Lower leg skin (tissue), 4 donors: ENCODE measurements around the gene SPSB4. TPM values are rescaled to one million over a fixed set of nuclear protein-coding genes. Genes with fewer than 3 reads are reported as not detected.

Experiments
- DNase-seq, 2 donors: peaks; one replicate each; pipeline ENCODE4 v3.0.0-alpha.2; 2019; ENCODE audit warnings: low spot score in 2 of 2
- H3K4me3 ChIP-seq: fragments of 200-600 bp; sonication (generic); 2 replicates; pipeline ENCODE4 v1.5.1; 2017; ENCODE audit warnings: mild to moderate bottlenecking, low read depth; ENCODE audit not compliant: poor library complexity, severe bottlenecking
- CTCF ChIP-seq, 3 donors: fragments of 450-650 bp; IDR thresholded peaks; one replicate each; pipeline ENCODE4 v1.5.1; 2016; ENCODE audit warnings: antibody characterized with exemption in 3 of 3, mild to moderate bottlenecking in 3 of 3, moderate library complexity in 2 of 3
- POLR2A ChIP-seq, 2 donors: fragments of 450-650 bp; IDR thresholded peaks; one replicate each; pipeline ENCODE4 v1.6.1; 2016 to 2017; ENCODE audit warnings: antibody characterized with exemption in 2 of 2, mild to moderate bottlenecking in 1 of 2, moderate library complexity in 1 of 2
- WGBS, 2 donors: methylation state at CpG; one replicate each; pipeline ENCODE4 v1.1.5; 2018; 5-methylcytosine and 5-hydroxymethylcytosine counted together
- intact Hi-C: fragments of 100-400 bp; cut with DNase I; formaldehyde crosslinking; loops from one replicate; pipeline ENCODE4 v1.15.0; 2023; ENCODE audit warnings: low total_unique reads
- total RNA-seq, 4 donors: library from RNA; depleted of rRNA; stranded (reverse); fragments of >200 nt; gene quantifications; one replicate each; pipeline ENCODE4 v1.1.0, GENCODE V29; 2016

Gene SPSB4
- total RNA-seq, 4 donors from 2014 or later = 0.10 TPM; not detected in 3

- WGBS, 2 donors = 46 to 47% methylated on average over 5 of the region's 5 CpGs
- DNase-seq = no peak
- no peak overlapping the region for H3K4me3 ChIP-seq
- TF ChIP-seq CTCF (IDR thresholded peaks at IDR 0.05) (no peak), POLR2A (IDR thresholded peaks at IDR 0.05) (no peak)
- intact Hi-C loops = no loop called here
These were observed 42.2 kb downstream of the SPSB4 start for GRCh38 chr3:141093397-141093796.

DNA sequence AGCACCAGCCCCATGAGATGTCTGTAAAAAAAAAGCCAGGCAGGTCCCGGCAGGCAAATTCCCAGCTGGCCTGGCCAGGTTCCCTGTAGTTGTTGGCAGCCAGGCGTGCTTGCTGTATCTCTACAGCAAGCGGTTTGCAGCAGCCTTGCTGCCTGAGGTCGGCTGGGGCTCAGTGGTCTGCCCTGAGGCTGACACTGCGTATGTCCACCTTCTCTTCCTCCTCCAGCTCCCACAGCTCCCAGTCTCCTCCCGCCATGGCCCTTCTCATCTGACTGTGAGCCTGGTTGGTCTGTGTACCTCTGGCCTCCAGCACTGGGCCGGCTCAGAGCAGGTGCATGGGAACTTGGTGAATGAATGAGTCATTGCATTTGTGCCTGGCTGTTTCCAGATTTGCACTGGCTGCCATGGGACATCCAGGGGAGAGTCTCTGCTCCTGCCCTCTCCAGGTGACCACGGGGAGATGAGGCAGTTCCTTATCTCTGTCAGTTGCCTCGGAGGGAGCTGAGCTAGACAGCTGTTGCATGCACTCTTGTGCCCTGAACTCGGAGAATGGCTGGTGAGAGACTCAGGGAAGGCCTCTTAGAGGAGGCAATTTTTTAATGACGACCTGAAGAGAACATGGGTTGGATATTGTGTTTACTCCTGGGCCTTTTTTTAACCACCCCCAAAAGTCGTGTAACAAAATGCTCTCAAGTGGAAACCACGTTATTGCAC, 43.0 kb downstream of the SPSB4 start:
- WGBS, 2 donors = 45 to 48% methylated on average over 13 of the region's 13 CpGs
- peak in 1 of 2 donors; percentile 30 for DNase-seq
- intact Hi-C loops = no loop called here
- no peak overlapping the region for H3K4me3 ChIP-seq
- no peak for TF ChIP-seq POLR2A (IDR thresholded peaks at IDR 0.05)

DNA sequence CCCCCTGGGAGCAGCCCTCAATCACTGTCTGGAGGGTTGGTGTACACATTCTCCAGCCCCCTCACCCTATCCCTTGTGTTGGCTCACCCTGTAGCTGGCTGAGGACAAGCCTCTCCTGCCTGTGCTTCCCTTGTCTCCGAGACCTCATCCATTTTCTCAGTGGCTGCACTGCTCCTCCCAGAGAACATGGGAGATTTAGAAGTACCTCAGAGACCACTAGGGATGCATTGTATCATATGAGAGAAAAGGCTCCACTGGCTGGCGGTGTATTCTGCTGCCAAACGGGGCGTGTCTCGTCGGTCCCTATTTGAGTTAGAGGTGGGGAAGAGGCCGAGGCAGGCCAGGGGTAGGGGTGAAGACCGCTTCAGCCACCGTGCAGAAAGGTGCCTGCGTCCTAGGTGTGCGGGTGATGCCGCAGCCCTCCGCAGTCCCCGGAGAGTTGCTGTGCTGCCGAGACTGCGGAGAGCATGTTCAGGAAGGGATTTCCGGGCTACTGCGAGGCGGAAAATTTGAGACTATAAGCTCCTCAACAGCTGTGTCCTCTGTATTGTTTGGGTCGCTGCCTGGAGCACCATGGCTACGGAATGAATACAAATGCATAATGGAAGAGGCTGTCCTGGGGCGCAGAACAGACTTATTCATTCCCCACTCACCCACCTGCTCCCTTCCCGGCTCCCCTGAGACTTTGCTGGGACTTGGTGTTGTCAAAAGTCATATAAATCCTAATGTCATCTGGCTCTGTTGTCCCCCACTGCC, 43.8 kb downstream of the SPSB4 start:
- peak in 1 of 2 donors; percentile 38 for DNase-seq
- intact Hi-C loops = no loop called here
- TF ChIP-seq POLR2A (IDR thresholded peaks at IDR 0.05) (no peak), CTCF (IDR thresholded peaks at IDR 0.05) (no peak)
- WGBS, 2 donors = 45 to 50% methylated on average over 22 to 23 of the region's 23 CpGs
- no peak overlapping the region for H3K4me3 ChIP-seq

DNA sequence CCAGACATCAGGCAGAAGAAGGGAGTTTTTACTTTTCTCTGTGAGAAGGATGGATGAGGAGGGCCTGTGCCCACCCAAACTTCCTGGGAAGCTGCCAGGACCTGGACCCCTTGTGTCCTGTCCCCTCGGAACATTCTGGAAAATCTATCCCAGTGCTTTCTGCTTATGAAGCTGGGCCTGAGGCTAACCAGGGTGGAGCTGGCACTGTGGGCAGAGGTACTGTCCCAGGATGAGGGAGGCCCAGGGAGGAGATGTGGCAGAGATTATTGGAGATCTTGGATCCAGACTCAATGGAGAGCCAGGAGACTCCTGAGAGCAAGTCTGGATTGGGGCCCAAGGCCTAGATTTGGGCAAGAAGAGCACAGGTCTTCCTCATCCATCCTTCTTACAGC, 44.4 kb downstream of the SPSB4 start:
- no peak overlapping the region for H3K4me3 ChIP-seq
- 44 to 45% methylated on average over 1 of the region's 1 CpG for WGBS, 2 donors
- TF ChIP-seq POLR2A (IDR thresholded peaks at IDR 0.05) = no peak
- no peak for TF ChIP-seq CTCF (IDR thresholded peaks at IDR 0.05)
- intact Hi-C loops = no loop called here
- no peak for DNase-seq

- H3K4me3 ChIP-seq = no peak overlapping the region
- peak in 1 of 2 donors; percentile 65 for DNase-seq
- no peak for TF ChIP-seq POLR2A (IDR thresholded peaks at IDR 0.05)
- TF ChIP-seq CTCF (IDR thresholded peaks at IDR 0.05) = no peak
- intact Hi-C loops = no loop called here
- WGBS, 2 donors = 92 to 100% methylated on average over 1 of the region's 1 CpG
These were observed 45.0 kb downstream of the SPSB4 start for GRCh38 chr3:141096164-141096563.

DNA sequence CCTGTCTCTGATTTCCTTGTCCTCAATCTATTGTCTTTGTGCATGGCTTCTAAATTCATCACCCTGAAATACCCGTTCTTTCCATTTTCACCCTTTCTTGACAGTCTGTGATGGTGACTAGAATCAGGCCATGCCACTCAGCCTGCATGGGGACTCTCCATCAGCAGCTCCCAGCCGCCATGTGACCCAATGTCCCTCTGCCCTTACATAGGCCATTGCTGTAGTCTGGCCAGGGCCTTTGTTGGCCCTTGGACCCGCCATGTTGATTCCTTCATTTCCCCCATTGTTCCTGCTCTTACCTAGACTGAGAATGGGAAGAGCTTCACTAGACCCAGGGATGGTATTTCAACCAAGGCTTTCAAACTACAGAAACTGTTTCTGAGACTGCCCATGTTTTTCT, 45.8 kb downstream of the SPSB4 start:
- WGBS, 2 donors = 93 to 94% methylated on average over 3 of the region's 3 CpGs
- TF ChIP-seq POLR2A (IDR thresholded peaks at IDR 0.05) (no peak), CTCF (IDR thresholded peaks at IDR 0.05) (no peak)
- peak in 1 of 2 donors; percentile 31 for DNase-seq
- H3K4me3 ChIP-seq = no peak overlapping the region
- intact Hi-C loops = no loop called here
